DMS79 treated with DMSO at 0.1 percent for 48 hours (cell line): ENCODE data around the gene PLEKHA8.
"Not testable (repeated sequence)": the region's sequence is repeated elsewhere in the genome, so short reads cannot be mapped to it uniquely, and the experiment has no call there.

Source experiments
- DNase-seq: peaks from one replicate; lab custom pipeline; 2025; lab: John Stamatoyannopoulos, UW

Gene PLEKHA8

GRCh38 chr7:30066687-30067086, 38.5 kb downstream of the PLEKHA8 start:
- DNase-seq, result no peak

GRCh38 chr7:30068117-30068516, 39.9 kb downstream of the PLEKHA8 start:
- DNase-seq, result no peak

GRCh38 chr7:30069096-30069867, 41.1 kb downstream of the PLEKHA8 start:
- DNase-seq, result no peak

GRCh38 chr7:30070052-30070451, 41.8 kb downstream of the PLEKHA8 start:
- DNase-seq, result no peak

- no peak for DNase-seq
These were observed 44.5 kb downstream of the PLEKHA8 start for GRCh38 chr7:30072735-30073134.

- peak; percentile 86 for DNase-seq
These were observed 46.3 kb downstream of the PLEKHA8 start for GRCh38 chr7:30074422-30075030.

GRCh38 chr7:30076411-30076810, 48.2 kb downstream of the PLEKHA8 start:
- no peak for DNase-seq

GRCh38 chr7:30078280-30078679, 50.1 kb downstream of the PLEKHA8 start:
- DNase-seq, result no peak

GRCh38 chr7:30079880-30080279, 51.7 kb downstream of the PLEKHA8 start:
- no peak for DNase-seq

GRCh38 chr7:30080818-30081217, 52.6 kb downstream of the PLEKHA8 start:
- no peak for DNase-seq

GRCh38 chr7:30082686-30083085, 54.5 kb downstream of the PLEKHA8 start:
- DNase-seq, result no peak

- no peak for DNase-seq
These were observed 55.1 kb downstream of the PLEKHA8 start for GRCh38 chr7:30083334-30083733.

- DNase-seq, result peak; percentile 95
These were observed 56.0 kb downstream of the PLEKHA8 start for GRCh38 chr7:30084212-30084611.

GRCh38 chr7:30086529-30086928, 58.3 kb downstream of the PLEKHA8 start:
- DNase-seq, result no peak

- DNase-seq, result no peak
These were observed 59.2 kb downstream of the PLEKHA8 start for GRCh38 chr7:30087371-30087770.

- DNase-seq, result no peak
These were observed 60.1 kb downstream of the PLEKHA8 start for GRCh38 chr7:30088362-30088761.

- no peak for DNase-seq
These were observed 61.9 kb downstream of the PLEKHA8 start for GRCh38 chr7:30090111-30090510.

- DNase-seq, result no peak
These were observed 63.3 kb downstream of the PLEKHA8 start for GRCh38 chr7:30091491-30091912.

- no peak for DNase-seq
These were observed 63.8 kb downstream of the PLEKHA8 start for GRCh38 chr7:30091987-30092386.

- DNase-seq, result no peak
These were observed 65.3 kb downstream of the PLEKHA8 start for GRCh38 chr7:30093420-30093952.

- DNase-seq, result not testable (repeated sequence)
These were observed 70.4 kb downstream of the PLEKHA8 start for GRCh38 chr7:30098599-30098998.

- no peak for DNase-seq
These were observed 74.1 kb downstream of the PLEKHA8 start for GRCh38 chr7:30102281-30102680.

- DNase-seq, result no peak
These were observed 75.9 kb downstream of the PLEKHA8 start for GRCh38 chr7:30104157-30104556.
